Brain microvascular endothelial cell (primary cell): ENCODE measurements around the gene UGT1A10.
"Not testable (repeated sequence)": the region's sequence is repeated elsewhere in the genome, so short reads cannot be mapped to it uniquely, and the experiment has no call there.

Source experiments
- DNase-seq: peaks from one replicate; pipeline ENCODE4 v3.0.0-alpha.2; 2020
- H3K27ac ChIP-seq: fragments of 250-450 bp; sonication (Bioruptor Pico); 2 replicates; pipeline ENCODE4 v1.5.1; 2020; ENCODE audit warnings: mild to moderate bottlenecking, moderate library complexity
- H3K27me3 ChIP-seq: fragments of 250-450 bp; sonication (Bioruptor Pico); replicated peaks from 2 replicates; pipeline ENCODE4 v1.5.1; 2020; ENCODE audit warnings: mild to moderate bottlenecking
- H3K36me3 ChIP-seq: fragments of 250-450 bp; sonication (Bioruptor Pico); replicated peaks from 2 replicates; pipeline ENCODE4 v1.5.1; 2020; ENCODE audit warnings: mild to moderate bottlenecking
- H3K4me3 ChIP-seq: 2 replicates; pipeline ENCODE4 v1.5.1; 2011; ENCODE audit warnings: low read depth, mild to moderate bottlenecking, control low read depth, low read length, moderate library complexity
- in situ Hi-C: cut with HindIII; loops from 2 replicates; pipeline ENCODE4 v1.10.0; 2017; ENCODE audit warnings: low sequenced_read_pairs, low pct_ligation_motif_present
- TF ChIP-seq, protein P1 (sequence below): IDR thresholded peaks from 2 replicates; pipeline ENCODE4 v1.5.1; 2011; ENCODE audit warnings: low read depth, mild to moderate bottlenecking, moderate library complexity, low read length, control low read depth, inconsistent platforms; ENCODE audit errors: missing control alignments

Gene UGT1A10

DNA sequence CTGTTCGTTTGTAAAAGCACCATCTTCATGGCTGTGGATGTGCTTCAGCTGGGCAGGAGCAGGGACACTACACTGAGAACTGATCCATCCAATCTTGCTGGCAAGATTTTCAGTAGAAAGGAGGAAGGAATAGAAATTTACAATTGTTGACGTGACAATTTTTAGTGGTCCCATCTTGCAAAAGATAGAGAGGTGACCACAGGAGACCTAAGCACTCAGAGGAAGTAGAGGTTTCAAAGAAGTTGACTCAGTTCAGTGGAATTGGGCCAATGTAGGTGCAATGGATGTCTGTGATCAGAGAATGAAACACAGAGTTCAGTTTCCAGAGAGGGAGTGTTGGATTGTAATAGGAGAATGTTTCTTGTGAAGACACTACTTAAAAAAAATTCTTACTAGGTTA lies 77.9 kb downstream of the UGT1A10 start:
- no peak for DNase-seq
- in situ Hi-C loops = no loop called here
- TF ChIP-seq, protein P1, sequence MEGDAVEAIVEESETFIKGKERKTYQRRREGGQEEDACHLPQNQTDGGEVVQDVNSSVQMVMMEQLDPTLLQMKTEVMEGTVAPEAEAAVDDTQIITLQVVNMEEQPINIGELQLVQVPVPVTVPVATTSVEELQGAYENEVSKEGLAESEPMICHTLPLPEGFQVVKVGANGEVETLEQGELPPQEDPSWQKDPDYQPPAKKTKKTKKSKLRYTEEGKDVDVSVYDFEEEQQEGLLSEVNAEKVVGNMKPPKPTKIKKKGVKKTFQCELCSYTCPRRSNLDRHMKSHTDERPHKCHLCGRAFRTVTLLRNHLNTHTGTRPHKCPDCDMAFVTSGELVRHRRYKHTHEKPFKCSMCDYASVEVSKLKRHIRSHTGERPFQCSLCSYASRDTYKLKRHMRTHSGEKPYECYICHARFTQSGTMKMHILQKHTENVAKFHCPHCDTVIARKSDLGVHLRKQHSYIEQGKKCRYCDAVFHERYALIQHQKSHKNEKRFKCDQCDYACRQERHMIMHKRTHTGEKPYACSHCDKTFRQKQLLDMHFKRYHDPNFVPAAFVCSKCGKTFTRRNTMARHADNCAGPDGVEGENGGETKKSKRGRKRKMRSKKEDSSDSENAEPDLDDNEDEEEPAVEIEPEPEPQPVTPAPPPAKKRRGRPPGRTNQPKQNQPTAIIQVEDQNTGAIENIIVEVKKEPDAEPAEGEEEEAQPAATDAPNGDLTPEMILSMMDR = no peak
- H3K36me3 ChIP-seq = no peaks in the 10 kb centered on the region
- H3K27me3 ChIP-seq = no peaks in the 10 kb centered on the region
- no peak overlapping the region for H3K4me3 ChIP-seq
- no peak overlapping the region for H3K27ac ChIP-seq

DNA sequence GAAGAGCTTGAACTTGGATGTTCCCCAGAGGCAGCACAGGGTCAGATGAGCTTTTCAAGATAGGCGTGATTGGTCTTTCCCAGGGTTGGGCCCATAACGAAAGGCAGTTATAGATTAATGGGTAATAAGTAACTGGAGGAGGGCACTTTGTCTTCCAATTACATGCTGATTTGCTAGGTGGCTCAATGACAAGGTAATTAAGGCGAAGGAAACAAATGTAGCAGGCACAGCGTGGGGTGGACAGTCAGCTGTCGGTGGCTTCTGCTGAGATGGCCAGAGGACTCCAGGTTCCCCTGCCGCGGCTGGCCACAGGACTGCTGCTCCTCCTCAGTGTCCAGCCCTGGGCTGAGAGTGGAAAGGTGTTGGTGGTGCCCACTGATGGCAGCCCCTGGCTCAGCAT lies 82.3 kb downstream of the UGT1A10 start, which contains the start of gene UGT1A4:
TSS of gene UGT1A4 (plus strand) at position 185 of the 400 bp plus-strand sequence. CDS start at position 270, 85 bp downstream.
- in situ Hi-C loops = no loop called here
- Histone ChIP-seq H3K36me3 (no peaks in the 10 kb centered on the region), H3K27ac (no peak within 1 kb of the TSS), H3K27me3 (no peaks in the 10 kb centered on the region), H3K4me3 (no peak within 1 kb of the TSS)
- TF ChIP-seq, protein P1 = no peak
- no peak for DNase-seq

DNA sequence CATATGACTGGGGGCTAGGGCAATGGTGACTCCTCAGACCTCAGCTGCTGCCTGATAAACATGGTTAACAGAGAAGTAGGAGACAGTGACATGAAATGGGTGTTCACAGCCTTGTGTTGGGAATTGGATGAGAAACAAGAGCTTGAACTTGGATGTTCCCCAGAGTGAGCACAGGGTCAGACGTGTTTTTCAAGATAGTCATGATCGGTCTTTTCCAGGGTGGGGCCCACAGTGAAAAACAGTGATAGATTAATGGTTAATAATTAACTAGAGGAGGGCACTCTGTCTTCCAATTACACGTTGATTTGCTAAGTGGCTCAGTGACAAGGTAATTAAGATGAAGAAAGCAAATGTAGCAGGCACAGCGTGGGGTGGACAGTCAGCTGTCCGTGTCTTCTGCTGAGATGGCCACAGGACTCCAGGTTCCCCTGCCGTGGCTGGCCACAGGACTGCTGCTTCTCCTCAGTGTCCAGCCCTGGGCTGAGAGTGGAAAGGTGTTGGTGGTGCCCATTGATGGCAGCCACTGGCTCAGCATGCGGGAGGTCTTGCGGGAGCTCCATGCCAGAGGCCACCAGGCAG lies 92.6 kb downstream of the UGT1A10 start, which contains the start of gene UGT1A3:
TSS of gene UGT1A3 (plus strand) at position 320 of the 579 bp plus-strand sequence. CDS start at position 405, 85 bp downstream.
- H3K27ac ChIP-seq = no peak within 1 kb of the TSS
- H3K27me3 ChIP-seq = no peaks in the 10 kb centered on the region
- no peak within 1 kb of the TSS for H3K4me3 ChIP-seq
- no peak for DNase-seq
- H3K36me3 ChIP-seq = no peaks in the 10 kb centered on the region
- TF ChIP-seq, protein P1 = no peak
- in situ Hi-C loops = no loop called here

DNA sequence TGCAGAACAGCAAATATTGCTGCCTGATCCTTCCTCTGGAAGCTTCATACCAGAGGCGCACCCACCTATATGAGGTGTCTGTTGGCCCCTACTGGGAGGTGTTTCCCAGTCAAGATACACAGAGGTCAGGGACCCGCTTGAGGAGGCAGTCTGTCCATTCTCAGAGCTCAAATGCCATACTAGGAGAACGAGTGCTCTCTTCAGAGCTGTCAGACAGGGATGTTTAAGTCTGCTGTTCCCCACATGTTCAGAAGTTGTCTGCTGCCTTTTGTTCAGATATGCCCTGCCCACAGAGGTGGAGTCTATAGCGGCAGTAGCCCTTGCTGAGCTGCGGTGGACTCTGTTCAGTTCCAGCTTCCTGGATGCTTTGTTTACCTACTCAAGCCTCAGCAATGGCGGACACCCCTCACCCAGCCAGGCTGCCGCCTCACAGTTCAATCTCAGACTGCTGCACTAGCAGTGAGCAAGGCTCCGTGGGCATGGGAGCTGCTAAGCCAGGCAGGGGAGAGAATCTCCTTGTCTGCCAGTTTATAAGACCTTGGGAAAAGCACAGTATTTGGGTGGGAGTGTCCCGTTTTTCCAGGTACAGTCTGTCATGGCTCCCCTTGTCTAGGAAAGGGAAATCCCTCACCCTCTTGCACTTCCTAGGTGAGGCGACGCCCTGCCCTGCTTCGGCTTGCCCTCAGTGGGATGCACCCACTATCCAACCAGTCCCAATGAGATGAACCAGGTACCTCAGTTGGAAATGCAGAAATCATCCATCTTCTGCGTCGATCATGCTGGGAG lies 100.8 kb downstream of the UGT1A10 start:
- not testable (repeated sequence) for DNase-seq

DNA sequence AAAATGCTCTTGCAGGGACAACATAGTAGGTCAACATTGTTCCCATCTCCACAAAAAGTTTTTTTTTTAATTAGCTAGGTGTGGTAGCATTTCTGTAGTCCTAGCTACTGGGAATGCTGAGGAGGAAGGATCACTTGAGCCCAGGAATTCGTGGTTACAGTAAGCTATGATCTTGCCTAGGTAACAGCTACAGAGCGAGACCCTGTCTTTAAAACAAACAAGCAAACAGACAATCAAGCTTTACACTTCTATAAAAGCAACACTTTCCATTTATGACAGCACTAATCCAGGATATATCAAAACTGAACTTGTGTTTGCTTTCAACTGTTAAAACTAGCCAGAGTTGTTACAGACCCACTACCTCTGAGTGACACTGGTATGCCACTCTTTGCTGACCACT lies 104.6 kb downstream of the UGT1A10 start:
- Histone ChIP-seq H3K27ac (no peak overlapping the region), H3K4me3 (no peak overlapping the region), H3K27me3 (no peaks in the 10 kb centered on the region), H3K36me3 (no peaks in the 10 kb centered on the region)
- in situ Hi-C loops = no loop called here
- TF ChIP-seq, protein P1 = no peak
- no peak for DNase-seq

More for the DNA sequence above, 100.8 kb downstream of the UGT1A10 start:
- H3K27me3 ChIP-seq, H3K27ac ChIP-seq, H3K4me3 ChIP-seq, in situ Hi-C loops, H3K36me3 ChIP-seq: not testable (repeated sequence)

DNA sequence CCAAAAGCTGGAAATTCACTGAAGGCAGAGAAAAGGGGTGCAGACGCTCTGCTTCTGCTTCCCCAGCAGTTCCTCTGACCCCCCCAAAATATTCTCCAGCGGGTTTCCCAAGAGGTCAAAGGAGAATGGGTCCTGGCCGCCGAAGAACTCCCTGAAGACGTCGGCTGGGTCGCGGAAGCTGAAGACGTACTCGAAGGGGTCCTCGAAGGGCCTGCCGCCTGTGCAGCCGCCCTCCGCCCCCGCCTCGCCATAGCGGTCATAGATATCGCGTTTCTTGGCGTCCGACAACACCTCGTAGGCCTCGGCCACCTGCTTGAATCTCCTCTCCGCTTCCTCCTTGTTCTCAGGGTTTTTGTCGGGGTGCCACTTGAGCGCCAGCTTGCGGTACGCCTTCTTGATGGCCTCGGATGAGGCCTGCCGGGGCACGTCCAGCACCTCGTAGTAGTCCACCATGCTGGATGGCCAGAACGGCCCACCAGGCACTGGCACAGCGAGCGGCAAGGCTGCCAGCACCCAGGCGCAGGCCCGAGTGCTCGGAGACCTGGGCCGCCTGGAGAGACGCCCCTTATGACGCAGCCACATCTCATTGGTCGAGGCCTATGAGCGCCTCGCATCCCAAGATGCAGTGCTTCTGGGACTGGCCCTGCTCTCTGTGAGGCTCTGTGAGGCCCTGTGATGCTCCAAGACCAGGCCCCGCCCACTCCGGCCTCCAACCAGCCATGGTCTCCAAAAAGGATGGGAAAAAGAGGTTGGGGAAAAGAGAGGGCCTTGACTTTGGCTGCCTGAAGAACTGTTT lies 107.4 kb downstream of the UGT1A10 start:
- in situ Hi-C loops = no loop called here
- Histone ChIP-seq H3K36me3 (no peaks in the 10 kb centered on the region), H3K27me3 (no peaks in the 10 kb centered on the region), H3K4me3 (no peak overlapping the region), H3K27ac (no peak overlapping the region)
- TF ChIP-seq, protein P1 = no peak
- no peak for DNase-seq
